Subcutaneous adipose tissue (tissue), 4 donors: ENCODE results near the gene PTPN18. TPM values are rescaled to one million over a fixed set of nuclear protein-coding genes. Genes with fewer than 3 reads are reported as not detected.

Experiments used
- CTCF ChIP-seq: fragments of 450-650 bp; IDR thresholded peaks from one replicate; pipeline ENCODE4 v1.5.1; 2016; ENCODE audit warnings: low read depth, mild to moderate bottlenecking, control low read depth, antibody characterized with exemption, moderate library complexity
- total RNA-seq, 4 donors: library from RNA; depleted of rRNA; stranded (reverse); fragments of >200 nt; gene quantifications; one replicate each; pipeline ENCODE4 v1.1.0, GENCODE V29; 2016

Gene PTPN18
- total RNA-seq, 4 donors from 2014 or later = 29.2 to 64.3 (median 58.7) TPM

GRCh38 chr2:130336150-130336876, 19.5 kb upstream of the PTPN18 start:
- TF ChIP-seq CTCF = no peak

GRCh38 chr2:130336877-130337734, 18.8 kb upstream of the PTPN18 start:
- TF ChIP-seq CTCF = no peak

- no peak for TF ChIP-seq CTCF
Observed at GRCh38 chr2:130337735-130338325, 18.0 kb upstream of the PTPN18 start.

- no peak for TF ChIP-seq CTCF
Observed at GRCh38 chr2:130338793-130339345, 17.0 kb upstream of the PTPN18 start.

- no peak for TF ChIP-seq CTCF
Observed at GRCh38 chr2:130339885-130340745, 15.7 kb upstream of the PTPN18 start.

- TF ChIP-seq CTCF = no peak
Observed at GRCh38 chr2:130341562-130342019, 14.3 kb upstream of the PTPN18 start.
